Measurements from ENCODE around the gene GAP43.

Gene GAP43

GRCh38 chr3:115663414-115663813, 40.1 kb downstream of the GAP43 start:
- no peak for DNase-seq

GRCh38 chr3:115666081-115666480, 42.8 kb downstream of the GAP43 start:
- no peak for DNase-seq

- no peak for DNase-seq
These were observed 43.8 kb downstream of the GAP43 start for GRCh38 chr3:115666920-115667737.

- DNase-seq: no peak
These were observed 44.4 kb downstream of the GAP43 start for GRCh38 chr3:115667738-115668065.

GRCh38 chr3:115670911-115671310, 47.6 kb downstream of the GAP43 start:
- no peak for DNase-seq

GRCh38 chr3:115671761-115672455, 48.6 kb downstream of the GAP43 start:
- no peak for DNase-seq

- DNase-seq: no peak
These were observed 50.6 kb downstream of the GAP43 start for GRCh38 chr3:115673881-115674280.

GRCh38 chr3:115676336-115676735, 53.0 kb downstream of the GAP43 start:
- no peak for DNase-seq

- no peak for DNase-seq
These were observed 57.6 kb downstream of the GAP43 start for GRCh38 chr3:115680803-115681345.

GRCh38 chr3:115681736-115682135, 58.4 kb downstream of the GAP43 start:
- no peak for DNase-seq

- DNase-seq: no peak
These were observed 60.0 kb downstream of the GAP43 start for GRCh38 chr3:115683305-115683704.

- no peak for DNase-seq
These were observed 60.5 kb downstream of the GAP43 start for GRCh38 chr3:115683773-115684172.

GRCh38 chr3:115685097-115685496, 61.8 kb downstream of the GAP43 start:
- no peak for DNase-seq

- DNase-seq: no peak
These were observed 64.4 kb downstream of the GAP43 start for GRCh38 chr3:115687721-115688120.

- no peak for DNase-seq
These were observed 65.1 kb downstream of the GAP43 start for GRCh38 chr3:115688418-115688817.

GRCh38 chr3:115689928-115690327, 66.6 kb downstream of the GAP43 start:
- no peak for DNase-seq

- no peak for DNase-seq
These were observed 68.7 kb downstream of the GAP43 start for GRCh38 chr3:115691964-115692363.

- peak; percentile 71 for DNase-seq
These were observed 69.7 kb downstream of the GAP43 start for GRCh38 chr3:115692887-115693524.

- DNase-seq: no peak
These were observed 70.6 kb downstream of the GAP43 start for GRCh38 chr3:115693868-115694267.

- DNase-seq: no peak
These were observed 71.8 kb downstream of the GAP43 start for GRCh38 chr3:115695090-115695489.

GRCh38 chr3:115697263-115698053, 74.1 kb downstream of the GAP43 start:
- no peak for DNase-seq

- peak; percentile 46 for DNase-seq
These were observed 75.7 kb downstream of the GAP43 start for GRCh38 chr3:115698851-115699591.
